ENCODE measurements around the gene MT1B. TPM values are rescaled to one million over a fixed set of nuclear protein-coding genes. Genes with fewer than 3 reads are reported as not detected.
A peak's percentile ranks its signal among the peaks of the same experiment; 100 is the strongest.

MT1B gene
- total and polyA plus RNA-seq, 2 of the 13 experiments (the other 11 are each of a cell fraction or from before 2014, with no cell fraction given), result 0.89 TPM; not detected in 1

GRCh38 chr16:56608043-56608875 is 43.4 kb upstream of the MT1B start, which contains the start of gene MT2A (continued):
- TF ChIP-seq, protein P1, sequence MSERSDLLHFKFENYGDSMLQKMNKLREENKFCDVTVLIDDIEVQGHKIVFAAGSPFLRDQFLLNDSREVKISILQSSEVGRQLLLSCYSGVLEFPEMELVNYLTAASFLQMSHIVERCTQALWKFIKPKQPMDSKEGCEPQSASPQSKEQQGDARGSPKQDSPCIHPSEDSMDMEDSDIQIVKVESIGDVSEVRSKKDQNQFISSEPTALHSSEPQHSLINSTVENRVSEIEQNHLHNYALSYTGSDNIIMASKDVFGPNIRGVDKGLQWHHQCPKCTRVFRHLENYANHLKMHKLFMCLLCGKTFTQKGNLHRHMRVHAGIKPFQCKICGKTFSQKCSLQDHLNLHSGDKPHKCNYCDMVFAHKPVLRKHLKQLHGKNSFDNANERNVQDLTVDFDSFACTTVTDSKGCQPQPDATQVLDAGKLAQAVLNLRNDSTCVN (CRISPR knock-in tag; IDR thresholded peaks at IDR 0.05; ENCODE audit: borderline replicate concordance), result no peak; the same call in 1 of the 2 replicates
- TF ChIP-seq PRMT3 (CRISPR knock-in tag; IDR thresholded peaks at IDR 0.05; ENCODE audit: borderline replicate concordance, low read depth), result no peak
- TF ChIP-seq NFATC3 (CRISPR knock-in tag; IDR thresholded peaks at IDR 0.05), result no peak
- TF ChIP-seq, protein P2, sequence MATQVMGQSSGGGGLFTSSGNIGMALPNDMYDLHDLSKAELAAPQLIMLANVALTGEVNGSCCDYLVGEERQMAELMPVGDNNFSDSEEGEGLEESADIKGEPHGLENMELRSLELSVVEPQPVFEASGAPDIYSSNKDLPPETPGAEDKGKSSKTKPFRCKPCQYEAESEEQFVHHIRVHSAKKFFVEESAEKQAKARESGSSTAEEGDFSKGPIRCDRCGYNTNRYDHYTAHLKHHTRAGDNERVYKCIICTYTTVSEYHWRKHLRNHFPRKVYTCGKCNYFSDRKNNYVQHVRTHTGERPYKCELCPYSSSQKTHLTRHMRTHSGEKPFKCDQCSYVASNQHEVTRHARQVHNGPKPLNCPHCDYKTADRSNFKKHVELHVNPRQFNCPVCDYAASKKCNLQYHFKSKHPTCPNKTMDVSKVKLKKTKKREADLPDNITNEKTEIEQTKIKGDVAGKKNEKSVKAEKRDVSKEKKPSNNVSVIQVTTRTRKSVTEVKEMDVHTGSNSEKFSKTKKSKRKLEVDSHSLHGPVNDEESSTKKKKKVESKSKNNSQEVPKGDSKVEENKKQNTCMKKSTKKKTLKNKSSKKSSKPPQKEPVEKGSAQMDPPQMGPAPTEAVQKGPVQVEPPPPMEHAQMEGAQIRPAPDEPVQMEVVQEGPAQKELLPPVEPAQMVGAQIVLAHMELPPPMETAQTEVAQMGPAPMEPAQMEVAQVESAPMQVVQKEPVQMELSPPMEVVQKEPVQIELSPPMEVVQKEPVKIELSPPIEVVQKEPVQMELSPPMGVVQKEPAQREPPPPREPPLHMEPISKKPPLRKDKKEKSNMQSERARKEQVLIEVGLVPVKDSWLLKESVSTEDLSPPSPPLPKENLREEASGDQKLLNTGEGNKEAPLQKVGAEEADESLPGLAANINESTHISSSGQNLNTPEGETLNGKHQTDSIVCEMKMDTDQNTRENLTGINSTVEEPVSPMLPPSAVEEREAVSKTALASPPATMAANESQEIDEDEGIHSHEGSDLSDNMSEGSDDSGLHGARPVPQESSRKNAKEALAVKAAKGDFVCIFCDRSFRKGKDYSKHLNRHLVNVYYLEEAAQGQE (IDR thresholded peaks at IDR 0.05; ENCODE audit: borderline replicate concordance in 1 of 2, low read depth in 1 of 2, low read length in 2 of 2), result peak in 1 of 2 experiments; percentile 59; a peak in 1 of 4 replicates
- TF ChIP-seq MEIS2 (CRISPR knock-in tag; IDR thresholded peaks at IDR 0.05), result peak; percentile 87
- 0 out of 2 replicates have a peak, but pooled peaks have one; percentile 47 for TF ChIP-seq FOXM1 (CRISPR knock-in tag; IDR thresholded peaks at IDR 0.05)
- TF ChIP-seq ZNF280D (CRISPR knock-in tag; IDR thresholded peaks at IDR 0.05), result 0 out of 2 replicates have a peak, but pooled peaks have one; percentile 16
- no peak for TF ChIP-seq IKZF1 (IDR thresholded peaks at IDR 0.05)
- TF ChIP-seq, protein P3, sequence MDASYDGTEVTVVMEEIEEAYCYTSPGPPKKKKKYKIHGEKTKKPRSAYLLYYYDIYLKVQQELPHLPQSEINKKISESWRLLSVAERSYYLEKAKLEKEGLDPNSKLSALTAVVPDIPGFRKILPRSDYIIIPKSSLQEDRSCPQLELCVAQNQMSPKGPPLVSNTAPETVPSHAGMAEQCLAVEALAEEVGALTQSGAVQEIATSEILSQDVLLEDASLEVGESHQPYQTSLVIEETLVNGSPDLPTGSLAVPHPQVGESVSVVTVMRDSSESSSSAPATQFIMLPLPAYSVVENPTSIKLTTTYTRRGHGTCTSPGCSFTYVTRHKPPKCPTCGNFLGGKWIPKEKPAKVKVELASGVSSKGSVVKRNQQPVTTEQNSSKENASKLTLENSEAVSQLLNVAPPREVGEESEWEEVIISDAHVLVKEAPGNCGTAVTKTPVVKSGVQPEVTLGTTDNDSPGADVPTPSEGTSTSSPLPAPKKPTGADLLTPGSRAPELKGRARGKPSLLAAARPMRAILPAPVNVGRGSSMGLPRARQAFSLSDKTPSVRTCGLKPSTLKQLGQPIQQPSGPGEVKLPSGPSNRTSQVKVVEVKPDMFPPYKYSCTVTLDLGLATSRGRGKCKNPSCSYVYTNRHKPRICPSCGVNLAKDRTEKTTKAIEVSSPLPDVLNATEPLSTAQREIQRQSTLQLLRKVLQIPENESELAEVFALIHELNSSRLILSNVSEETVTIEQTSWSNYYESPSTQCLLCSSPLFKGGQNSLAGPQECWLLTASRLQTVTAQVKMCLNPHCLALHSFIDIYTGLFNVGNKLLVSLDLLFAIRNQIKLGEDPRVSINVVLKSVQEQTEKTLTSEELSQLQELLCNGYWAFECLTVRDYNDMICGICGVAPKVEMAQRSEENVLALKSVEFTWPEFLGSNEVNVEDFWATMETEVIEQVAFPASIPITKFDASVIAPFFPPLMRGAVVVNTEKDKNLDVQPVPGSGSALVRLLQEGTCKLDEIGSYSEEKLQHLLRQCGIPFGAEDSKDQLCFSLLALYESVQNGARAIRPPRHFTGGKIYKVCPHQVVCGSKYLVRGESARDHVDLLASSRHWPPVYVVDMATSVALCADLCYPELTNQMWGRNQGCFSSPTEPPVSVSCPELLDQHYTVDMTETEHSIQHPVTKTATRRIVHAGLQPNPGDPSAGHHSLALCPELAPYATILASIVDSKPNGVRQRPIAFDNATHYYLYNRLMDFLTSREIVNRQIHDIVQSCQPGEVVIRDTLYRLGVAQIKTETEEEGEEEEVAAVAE (CRISPR knock-in tag; IDR thresholded peaks at IDR 0.05; ENCODE audit: borderline replicate concordance), result no peak; the same call in 1 of the 2 replicates
- peak; percentile 96; the same call in 2 of the 3 replicates for TF ChIP-seq MXI1 (IDR thresholded peaks at IDR 0.05; ENCODE audit: borderline replicate concordance, low read depth, low read length)
- TF ChIP-seq NR3C1 (CRISPR knock-in tag; IDR thresholded peaks at IDR 0.05), result 0 out of 2 replicates have a peak, but pooled peaks have one; percentile 69
- no peak for TF ChIP-seq SETDB1 (CRISPR knock-in tag; IDR thresholded peaks at IDR 0.05; ENCODE audit: borderline replicate concordance)
- peak; percentile 84; the same call in 1 of the 2 replicates for TF ChIP-seq ZNF670 (CRISPR knock-in tag; IDR thresholded peaks at IDR 0.05; ENCODE audit: borderline replicate concordance)
- TF ChIP-seq PAX8 (CRISPR knock-in tag; IDR thresholded peaks at IDR 0.05; ENCODE audit: borderline replicate concordance), result no peak
- no peak; the same call in 1 of the 2 replicates for TF ChIP-seq ZNF383 (CRISPR knock-in tag; IDR thresholded peaks at IDR 0.05; ENCODE audit: borderline replicate concordance)
